Stimulated activated CD8-positive, alpha-beta memory T cell treated with anti-CD3 and anti-CD28 coated beads, Interleukin-2, amount 100 ng/mL, for 48 hours (primary cell): ENCODE results near the gene CTCF.

Experiments
- DNase-seq, 2 donors: peaks; one replicate each; pipeline ENCODE4 v3.0.0-alpha.2; 2020; ENCODE audit warnings: low read depth in 2 of 2

The CTCF gene

GRCh38 chr16:67594956-67595355 lies 32.6 kb downstream of the CTCF start:
- DNase-seq = no peak

- no peak for DNase-seq
Measured at GRCh38 chr16:67598527-67598926, 36.2 kb downstream of the CTCF start.

DNA sequence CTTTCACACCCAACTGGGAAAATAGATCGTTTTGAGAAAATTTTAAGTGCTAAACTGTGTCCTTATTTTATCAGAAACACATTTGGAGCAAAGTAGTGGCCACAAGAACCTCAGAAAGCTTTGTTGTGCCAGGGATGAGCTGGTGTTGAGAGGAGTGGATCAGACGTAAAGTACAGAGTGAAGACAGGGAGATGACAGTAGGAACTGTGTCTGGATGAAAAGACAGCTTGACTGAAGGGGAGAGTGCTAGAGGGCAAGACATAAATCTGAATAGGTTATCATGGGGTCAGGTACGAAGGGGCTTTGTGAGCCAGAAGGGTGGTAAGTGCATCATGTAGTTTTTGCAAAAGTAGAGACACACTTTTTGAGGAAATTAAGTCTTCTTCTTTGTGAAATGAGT lies 43.3 kb downstream of the CTCF start:
- no peak for DNase-seq

DNA sequence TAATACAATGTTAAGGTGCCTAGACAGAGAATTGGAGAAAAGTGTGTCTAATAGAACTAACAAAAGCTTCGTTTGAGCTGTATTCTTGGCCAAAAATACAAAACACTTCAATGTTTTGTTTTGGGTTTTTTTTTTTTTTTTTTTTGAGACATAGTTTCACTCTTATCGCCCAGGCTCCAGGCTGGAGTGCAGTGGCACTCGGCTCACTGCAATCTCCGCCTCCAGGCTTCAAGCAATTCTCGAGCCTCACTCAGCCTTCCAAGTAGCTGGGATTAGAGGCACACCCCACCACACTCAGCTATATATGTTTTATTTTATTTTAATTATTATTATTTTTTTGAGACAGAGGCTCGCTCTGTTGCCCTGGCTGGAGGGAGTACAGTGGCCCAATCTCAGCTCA lies 44.3 kb downstream of the CTCF start:
- DNase-seq = no peak

DNA sequence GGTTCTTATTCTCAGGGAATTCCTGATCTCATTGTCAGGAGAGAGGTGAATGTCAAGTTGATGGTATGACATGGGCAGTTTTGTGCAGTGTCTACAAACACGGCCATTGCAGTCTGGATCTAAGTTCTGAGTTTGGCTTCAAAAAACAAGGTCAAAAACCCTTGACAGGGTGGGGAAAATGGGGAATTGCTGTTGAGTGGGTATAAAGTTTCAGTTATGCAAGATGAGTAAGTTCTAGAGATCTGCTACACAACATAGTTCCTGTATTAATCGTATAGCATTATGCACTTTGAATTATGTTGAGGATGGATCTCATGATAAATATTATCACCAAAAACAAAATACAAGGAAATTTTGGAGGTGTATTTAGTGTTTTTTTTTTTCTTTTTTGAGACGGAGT lies 46.0 kb downstream of the CTCF start:
- no peak for DNase-seq

GRCh38 chr16:67613808-67614207 lies 51.5 kb downstream of the CTCF start:
- DNase-seq = peak in 1 of 2 donors; percentile 5

- DNase-seq = no peak
Measured at GRCh38 chr16:67628216-67628615, 65.9 kb downstream of the CTCF start.

DNA sequence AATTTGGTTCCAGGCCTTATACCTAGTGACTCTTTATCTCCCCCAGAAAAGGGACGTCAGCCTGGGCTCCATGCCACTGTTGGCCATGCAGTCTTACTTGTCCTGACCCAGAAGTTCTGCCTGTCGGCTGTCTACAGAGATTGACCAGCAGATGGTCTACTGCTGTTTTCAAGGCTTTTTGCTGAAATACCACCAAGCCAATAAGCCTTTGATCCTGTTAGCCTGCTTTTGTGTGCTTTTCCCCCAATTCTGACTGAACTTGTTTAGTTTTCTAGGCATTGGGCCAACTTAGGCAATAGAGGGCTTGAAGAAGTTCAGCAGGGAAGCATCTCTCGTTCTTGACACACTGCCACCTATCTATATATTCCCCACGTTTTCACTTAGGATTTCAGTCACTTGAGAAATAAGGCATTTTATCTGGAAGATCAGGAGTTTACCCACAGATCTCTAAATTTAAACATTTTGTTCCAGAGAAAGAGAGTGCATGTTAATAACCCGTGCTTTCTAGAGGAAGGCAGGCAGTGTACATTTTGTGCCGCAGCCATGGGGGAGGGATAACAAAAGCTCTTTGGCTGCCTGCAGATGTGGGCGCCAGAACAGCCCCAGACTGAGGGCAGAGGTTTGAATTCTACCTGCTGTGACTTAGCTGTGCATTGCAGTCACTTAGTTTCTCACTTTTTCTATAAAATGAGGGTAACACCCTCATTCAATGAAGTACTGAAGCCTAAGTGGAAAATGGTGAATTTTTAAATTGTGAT lies 70.3 kb downstream of the CTCF start:
- DNase-seq = no peak

DNA sequence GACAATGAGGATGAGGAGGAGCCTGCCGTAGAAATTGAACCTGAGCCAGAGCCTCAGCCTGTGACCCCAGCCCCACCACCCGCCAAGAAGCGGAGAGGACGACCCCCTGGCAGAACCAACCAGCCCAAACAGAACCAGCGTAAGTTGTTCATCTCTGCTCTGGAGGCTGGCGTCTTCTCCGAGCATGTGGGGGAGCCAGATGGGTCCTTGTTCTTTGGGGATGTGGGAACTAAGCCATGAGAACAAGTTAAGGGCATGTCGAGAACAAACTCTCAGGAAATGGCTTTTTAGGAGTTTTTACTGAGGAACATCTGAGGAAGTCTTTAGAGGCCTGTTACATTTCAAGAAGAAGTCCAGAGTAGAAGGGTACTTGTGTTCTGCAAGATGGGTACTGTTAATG lies 74.4 kb downstream of the CTCF start:
- no peak for DNase-seq

- DNase-seq = no peak
Measured at GRCh38 chr16:67637625-67638024, 75.3 kb downstream of the CTCF start.

- DNase-seq = no peak
Measured at GRCh38 chr16:67641779-67642708, 79.7 kb downstream of the CTCF start.

GRCh38 chr16:67644038-67644437 lies 81.7 kb downstream of the CTCF start:
- no peak for DNase-seq

DNA sequence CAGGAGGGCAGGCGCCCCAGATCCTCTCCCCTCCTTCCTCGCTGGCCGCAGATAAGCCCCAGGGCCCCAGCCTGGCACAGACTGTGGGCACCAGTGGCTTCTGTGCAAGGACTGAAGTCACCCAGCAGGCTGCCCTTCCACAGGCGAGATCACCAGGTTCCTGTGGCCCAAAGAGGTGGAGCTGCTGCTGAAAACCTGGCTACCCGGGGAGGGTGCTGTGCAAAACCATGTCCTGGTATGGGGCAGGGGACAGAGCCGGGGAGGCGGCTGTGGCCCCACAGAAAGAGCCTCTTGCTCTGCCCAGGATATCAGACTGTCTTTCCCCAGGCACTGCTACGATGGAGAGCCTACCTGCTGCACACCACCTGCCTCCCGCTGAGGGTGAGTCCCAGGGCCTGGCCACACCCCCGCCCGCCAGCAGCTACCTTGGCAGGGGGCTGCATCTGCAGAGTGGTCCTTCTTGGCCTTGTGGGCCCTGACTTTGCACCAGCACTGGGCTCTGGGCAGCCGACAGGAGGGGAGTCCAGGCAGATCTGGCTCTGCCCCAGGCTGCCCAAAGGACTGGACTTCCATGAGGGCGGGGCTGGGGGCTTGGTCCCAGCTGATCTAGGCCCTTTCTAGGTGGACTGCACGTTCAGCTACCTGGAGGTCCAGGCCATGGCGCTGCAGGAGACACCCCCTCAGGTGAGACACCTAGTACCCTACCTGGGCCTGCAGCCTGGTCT lies 83.2 kb downstream of the CTCF start:
- DNase-seq = no peak

GRCh38 chr16:67647111-67647651 lies 84.9 kb downstream of the CTCF start:
- DNase-seq = no peak

- no peak for DNase-seq
Measured at GRCh38 chr16:67647681-67648080, 85.4 kb downstream of the CTCF start.

GRCh38 chr16:67648088-67648763 lies 85.9 kb downstream of the CTCF start:
- DNase-seq = no peak

GRCh38 chr16:67648764-67649407 lies 86.6 kb downstream of the CTCF start:
- DNase-seq = no peak

- DNase-seq = no peak
Measured at GRCh38 chr16:67649494-67649931, 87.2 kb downstream of the CTCF start.

DNA sequence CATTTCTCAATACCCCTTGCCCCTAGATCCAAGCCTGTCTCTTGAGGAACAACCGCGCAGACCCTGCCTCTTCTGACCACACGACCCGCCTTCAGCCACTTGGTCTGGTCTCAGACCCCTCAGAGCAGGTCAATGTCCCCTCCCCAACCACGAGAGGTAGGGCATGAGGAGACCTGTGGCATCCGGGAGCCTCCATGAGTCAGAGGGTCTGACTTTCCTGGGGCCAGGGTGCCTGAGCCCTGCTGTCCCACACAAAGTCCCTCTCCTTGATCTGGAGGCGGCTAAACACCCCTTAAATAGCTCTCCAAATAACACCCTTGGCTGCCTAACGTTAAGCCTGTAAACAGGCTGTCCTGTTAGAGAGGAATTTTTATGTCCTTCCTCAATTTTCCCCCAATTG lies 87.7 kb downstream of the CTCF start:
- no peak for DNase-seq

- no peak for DNase-seq
Measured at GRCh38 chr16:67651039-67651438, 88.7 kb downstream of the CTCF start.

GRCh38 chr16:67651847-67652246 lies 89.5 kb downstream of the CTCF start:
- no peak for DNase-seq
